ENCODE data around the gene MOB3A.

MOB3A gene

DNA sequence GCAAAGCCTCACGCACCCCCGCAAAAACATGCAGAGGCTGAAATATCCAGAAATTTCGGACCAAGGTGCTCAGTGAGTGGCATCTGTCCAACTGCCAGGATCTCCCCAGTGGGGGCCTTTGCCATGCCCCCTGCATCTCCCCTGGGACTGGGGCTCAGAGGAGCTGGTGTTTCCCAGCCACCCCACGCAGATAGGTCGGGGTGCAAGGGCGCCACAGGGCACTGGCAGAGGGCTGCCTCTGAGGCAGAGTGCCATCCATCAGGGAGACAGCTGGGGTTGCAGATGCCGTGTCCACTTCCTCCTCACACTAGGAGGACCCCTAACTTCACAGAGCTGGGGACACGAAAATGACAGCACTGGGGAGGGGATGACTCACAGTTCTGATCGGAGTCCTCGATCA lies 26.9 kb upstream of the MOB3A start:
- no peak overlapping the region for H3K4me3 ChIP-seq (replicated peaks; ENCODE audit: low read depth, low read length)
- no peak for DNase-seq (ENCODE audit: extremely low read depth, low read depth)
- TF ChIP-seq, protein P1, sequence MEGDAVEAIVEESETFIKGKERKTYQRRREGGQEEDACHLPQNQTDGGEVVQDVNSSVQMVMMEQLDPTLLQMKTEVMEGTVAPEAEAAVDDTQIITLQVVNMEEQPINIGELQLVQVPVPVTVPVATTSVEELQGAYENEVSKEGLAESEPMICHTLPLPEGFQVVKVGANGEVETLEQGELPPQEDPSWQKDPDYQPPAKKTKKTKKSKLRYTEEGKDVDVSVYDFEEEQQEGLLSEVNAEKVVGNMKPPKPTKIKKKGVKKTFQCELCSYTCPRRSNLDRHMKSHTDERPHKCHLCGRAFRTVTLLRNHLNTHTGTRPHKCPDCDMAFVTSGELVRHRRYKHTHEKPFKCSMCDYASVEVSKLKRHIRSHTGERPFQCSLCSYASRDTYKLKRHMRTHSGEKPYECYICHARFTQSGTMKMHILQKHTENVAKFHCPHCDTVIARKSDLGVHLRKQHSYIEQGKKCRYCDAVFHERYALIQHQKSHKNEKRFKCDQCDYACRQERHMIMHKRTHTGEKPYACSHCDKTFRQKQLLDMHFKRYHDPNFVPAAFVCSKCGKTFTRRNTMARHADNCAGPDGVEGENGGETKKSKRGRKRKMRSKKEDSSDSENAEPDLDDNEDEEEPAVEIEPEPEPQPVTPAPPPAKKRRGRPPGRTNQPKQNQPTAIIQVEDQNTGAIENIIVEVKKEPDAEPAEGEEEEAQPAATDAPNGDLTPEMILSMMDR (IDR thresholded peaks at IDR 0.05; ENCODE audit: low read depth, low read length, missing control alignments), result no peak

GRCh38 chr19:2122251-2122650 lies 26.1 kb upstream of the MOB3A start:
- no peak overlapping the region for H3K4me3 ChIP-seq (replicated peaks; ENCODE audit: low read depth, low read length)
- TF ChIP-seq, protein P1 (IDR thresholded peaks at IDR 0.05; ENCODE audit: low read depth, low read length, missing control alignments), result no peak
- no peak for DNase-seq (ENCODE audit: extremely low read depth, low read depth)

- no peak overlapping the region for H3K4me3 ChIP-seq (replicated peaks; ENCODE audit: low read depth, low read length)
- no peak for DNase-seq (ENCODE audit: extremely low read depth, low read depth)
- TF ChIP-seq, protein P1 (IDR thresholded peaks at IDR 0.05; ENCODE audit: low read depth, low read length, missing control alignments), result no peak
Measured at GRCh38 chr19:2121416-2122051, 25.4 kb upstream of the MOB3A start.

DNA sequence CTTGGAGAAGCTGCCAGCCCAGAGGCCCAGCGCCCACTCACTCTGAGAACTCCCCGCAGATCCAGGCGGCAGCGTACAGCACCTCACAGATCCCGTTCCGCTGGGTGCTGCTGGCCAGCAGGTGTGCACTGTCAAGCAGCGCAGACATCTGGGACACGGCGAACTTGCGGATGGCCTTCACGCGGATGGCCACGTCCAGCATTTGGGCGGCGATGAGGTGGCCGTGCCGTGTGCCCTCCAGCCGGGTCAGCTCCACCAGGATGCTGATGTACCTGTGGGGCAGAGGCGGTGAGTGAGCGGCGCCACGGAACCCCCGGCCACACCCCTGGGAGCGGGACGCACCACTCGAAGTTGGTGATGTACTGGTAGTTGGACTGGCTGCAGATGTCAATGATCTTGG lies 24.7 kb upstream of the MOB3A start:
- TF ChIP-seq, protein P1 (IDR thresholded peaks at IDR 0.05; ENCODE audit: low read depth, low read length, missing control alignments), result no peak
- H3K4me3 ChIP-seq (replicated peaks; ENCODE audit: low read depth, low read length), result no peak overlapping the region
- no peak for DNase-seq (ENCODE audit: extremely low read depth, low read depth)

- no peak overlapping the region for H3K4me3 ChIP-seq (replicated peaks; ENCODE audit: low read depth, low read length)
- DNase-seq (ENCODE audit: extremely low read depth, low read depth), result no peak
- TF ChIP-seq, protein P1 (IDR thresholded peaks at IDR 0.05; ENCODE audit: low read depth, low read length, missing control alignments), result no peak
Measured at GRCh38 chr19:2119921-2120785, 24.0 kb upstream of the MOB3A start.

GRCh38 chr19:2118438-2118837 lies 22.3 kb upstream of the MOB3A start:
- TF ChIP-seq, protein P1 (IDR thresholded peaks at IDR 0.05; ENCODE audit: low read depth, low read length, missing control alignments), result no peak
- no peak overlapping the region for H3K4me3 ChIP-seq (replicated peaks; ENCODE audit: low read depth, low read length)
- no peak for DNase-seq (ENCODE audit: extremely low read depth, low read depth)

Data from HFF-Myc (cell line).